Dermis blood vessel endothelial cell (primary cell): ENCODE data around the gene AUP1. TPM values are rescaled to one million over a fixed set of nuclear protein-coding genes. Genes with fewer than 3 reads are reported as not detected.

ENCODE experiments used
- DNase-seq: peaks from one replicate; pipeline ENCODE4 v3.0.0; 2010
- total RNA-seq: library from RNA; depleted of rRNA; stranded (reverse); fragments of >200 nt; gene quantifications from 2 replicates; pipeline ENCODE4 v1.2.3, GENCODE V29; 2014

The AUP1 gene
- total RNA-seq, 1 donor from 2014 or later = 127 TPM

- DNase-seq = no peak
These were observed 16.5 kb downstream of the AUP1 start for GRCh38 chr2:74512744-74513604.

GRCh38 chr2:74511104-74511989 lies 18.2 kb downstream of the AUP1 start:
- DNase-seq = no peak

- DNase-seq = no peak
These were observed 19.2 kb downstream of the AUP1 start for GRCh38 chr2:74510272-74510671.

- peak; percentile 30 for DNase-seq
These were observed 21.5 kb downstream of the AUP1 start for GRCh38 chr2:74507926-74508520.

- DNase-seq = peak; percentile 98
These were observed 22.2 kb downstream of the AUP1 start, which contains the start of gene PCGF1 for GRCh38 chr2:74507145-74507925. PCGF1 (minus strand) TSS chr2:74507695; CDS start chr2:74507668, 27 bp downstream.

- DNase-seq = no peak
These were observed 23.9 kb downstream of the AUP1 start for GRCh38 chr2:74505448-74506246.

- DNase-seq = no peak
These were observed 24.9 kb downstream of the AUP1 start for GRCh38 chr2:74504591-74504990.

- DNase-seq = no peak
These were observed 25.7 kb downstream of the AUP1 start for GRCh38 chr2:74503506-74504475.

- peak; percentile 88 for DNase-seq
These were observed 26.6 kb downstream of the AUP1 start for GRCh38 chr2:74502720-74503505.

GRCh38 chr2:74502147-74502719 lies 27.3 kb downstream of the AUP1 start:
- no peak for DNase-seq

GRCh38 chr2:74501335-74502071 lies 28.0 kb downstream of the AUP1 start:
- DNase-seq = no peak

GRCh38 chr2:74500578-74500946 lies 28.9 kb downstream of the AUP1 start:
- DNase-seq = no peak

GRCh38 chr2:74499940-74500577 lies 29.4 kb downstream of the AUP1 start:
- no peak for DNase-seq

- DNase-seq = peak; percentile 40
These were observed 30.1 kb downstream of the AUP1 start, which contains the start of gene LBX2 for GRCh38 chr2:74499267-74499939. LBX2 (minus strand) TSS chr2:74499603; CDS start chr2:74499537, 66 bp downstream.

GRCh38 chr2:74498500-74499266 lies 30.8 kb downstream of the AUP1 start:
- peak; percentile 43 for DNase-seq
